K562 (cell line): ENCODE results near the gene NUBPL.

Experiments used
- E2F1 ChIP-seq: sonication (generic); formaldehyde crosslinking; IDR thresholded peaks from 2 replicates; pipeline ENCODE4 v1.8.1; 2023; ENCODE audit warnings: mild to moderate bottlenecking, missing genetic modification reagents, moderate library complexity
- EZH2 ChIP-seq: IDR thresholded peaks from 2 replicates; pipeline ENCODE4 v1.6.1; 2012; ENCODE audit warnings: low read depth, mild to moderate bottlenecking, inconsistent platforms, low read length, borderline replicate concordance
- ZNF830 ChIP-seq: fragments of 250-450 bp; sonication (Bioruptor Pico); IDR thresholded peaks from 2 replicates; pipeline ENCODE4 v1.5.0; 2021; ENCODE audit warnings: mild to moderate bottlenecking

- TF ChIP-seq EZH2 (no peak), E2F1 (CRISPR knock-in tag) (no peak), ZNF830 (CRISPR knock-in tag) (no peak)
These were observed 35.3 kb downstream of the NUBPL start for GRCh38 chr14:31596342-31597095.
